Liver (tissue), 3 donors: ENCODE results near the gene MACROD1.

ENCODE experiments used
- ATF3 ChIP-seq: IDR thresholded peaks from 2 replicates; pipeline ENCODE4 v1.6.1; 2016; ENCODE audit warnings: antibody characterized with exemption
- CTCF ChIP-seq: fragments of 150-350 bp; IDR thresholded peaks from 2 replicates; pipeline ENCODE4 v1.5.1; 2017; ENCODE audit warnings: improper control_type of control experiment, low read depth, low read length; ENCODE audit not compliant: missing input control
- EGR1 ChIP-seq, 2 donors: IDR thresholded peaks; 2 replicates each; pipeline ENCODE4 v1.6.1; 2016 to 2018; ENCODE audit warnings: antibody characterized with exemption in 2 of 2, low read depth in 2 of 2
- GABPA ChIP-seq, 2 donors: IDR thresholded peaks in 1 of 2; conservative IDR thresholded peaks in 1 of 2; 2 replicates each; pipeline ENCODE4 v1.6.1; 2016; ENCODE audit warnings: antibody characterized with exemption in 2 of 2, mild to moderate bottlenecking in 1 of 2, moderate library complexity in 1 of 2
- HNF4A ChIP-seq, 2 donors: conservative IDR thresholded peaks; 2 replicates each; pipeline ENCODE4 v1.6.1; 2016; ENCODE audit warnings: antibody characterized with exemption in 2 of 2, mild to moderate bottlenecking in 2 of 2
- MAX ChIP-seq: IDR thresholded peaks from 2 replicates; pipeline ENCODE4 v1.6.1; 2016; ENCODE audit warnings: antibody characterized with exemption
- NR2F2 ChIP-seq: IDR thresholded peaks from 2 replicates; pipeline ENCODE4 v1.6.1; 2016; ENCODE audit warnings: antibody characterized with exemption
- RAD21 ChIP-seq, 2 donors: IDR thresholded peaks; 2 replicates each; pipeline ENCODE4 v1.6.1; 2016; ENCODE audit warnings: antibody characterized with exemption in 2 of 2, mild to moderate bottlenecking in 2 of 2
- REST ChIP-seq: IDR thresholded peaks from 2 replicates; pipeline ENCODE4 v1.6.1; 2016; ENCODE audit warnings: antibody characterized with exemption, mild to moderate bottlenecking
- SP1 ChIP-seq: IDR thresholded peaks from 2 replicates; pipeline ENCODE4 v1.6.1; 2018; ENCODE audit warnings: antibody characterized with exemption, mild to moderate bottlenecking
- TAF1 ChIP-seq: conservative IDR thresholded peaks from 2 replicates; pipeline ENCODE4 v1.6.1; 2016; ENCODE audit warnings: antibody characterized with exemption, mild to moderate bottlenecking
- YY1 ChIP-seq: IDR thresholded peaks from 2 replicates; pipeline ENCODE4 v1.6.1; 2016; ENCODE audit warnings: antibody characterized with exemption, mild to moderate bottlenecking
- ZBTB33 ChIP-seq: IDR thresholded peaks from 2 replicates; pipeline ENCODE4 v1.6.1; 2016; ENCODE audit warnings: antibody characterized with exemption
- donor health status: healthy.
- donor health status: healthy.

- TF ChIP-seq YY1 (no peak), CTCF (no peak), TAF1 (no peak), RAD21 (IDR thresholded peaks at IDR 0.05) (no peak), NR2F2 (no peak), REST (no peak), ATF3 (no peak), SP1 (no peak), GABPA (IDR thresholded peaks at IDR 0.05 in 1 of 2, conservative IDR thresholded peaks at IDR 0.05 in 1 of 2) (no peak), HNF4A (conservative IDR thresholded peaks at IDR 0.05) (no peak), MAX (no peak), EGR1 (IDR thresholded peaks at IDR 0.05; ENCODE audit: low read depth in 2 of 2) (no peak), ZBTB33 (no peak)
These were observed 70.0 kb downstream of the MACROD1 start for GRCh38 chr11:64095949-64096348.
